Endothelial cell of hepatic sinusoid (primary cell): ENCODE results near the gene FZR1.
"Not testable (repeated sequence)": the region's sequence is repeated elsewhere in the genome, so short reads cannot be mapped to it uniquely, and the experiment has no call there.

Experiments used
- in situ Hi-C: cut with HindIII; loops from 2 replicates; pipeline ENCODE4 v1.10.0; 2017; ENCODE audit warnings: low sequenced_read_pairs

The FZR1 gene

GRCh38 chr19:3565139-3565538 lies 59.0 kb downstream of the FZR1 start:
- in situ Hi-C loops = loop anchor here (10.0 kb wide), 1 partner anchor 260 kb away; no protein-coding TSS in a partner anchor

- in situ Hi-C loops = not testable (repeated sequence)
These were observed 63.9 kb downstream of the FZR1 start for GRCh38 chr19:3570042-3570441.

- in situ Hi-C loops = no loop called here
These were observed 64.5 kb downstream of the FZR1 start for GRCh38 chr19:3570606-3571011.

GRCh38 chr19:3572132-3572854 lies 66.2 kb downstream of the FZR1 start:
- in situ Hi-C loops = no loop called here

GRCh38 chr19:3572855-3573161 lies 66.7 kb downstream of the FZR1 start, which contains the start of gene HMG20B:
Gene HMG20B (plus strand): TSS chr19:3572944. CDS start chr19:3573310, 366 bp downstream.
- in situ Hi-C loops = no loop called here

GRCh38 chr19:3573162-3573857 lies 67.2 kb downstream of the FZR1 start:
- in situ Hi-C loops = no loop called here

GRCh38 chr19:3573858-3574637 lies 67.9 kb downstream of the FZR1 start:
- in situ Hi-C loops = no loop called here

- in situ Hi-C loops = loop anchor here (5.0 kb wide), 3 partner anchors 38 to 77 kb away; partner anchors contain the start of gene TEKTIP1
These were observed 69.2 kb downstream of the FZR1 start for GRCh38 chr19:3575260-3575741.

- in situ Hi-C loops = loop anchor here (5.0 kb wide), 3 partner anchors 39 to 76 kb away; partner anchors contain the start of gene TEKTIP1
These were observed 70.0 kb downstream of the FZR1 start for GRCh38 chr19:3575949-3576673.

- in situ Hi-C loops = loop anchor here (5.0 kb wide), 3 partner anchors 40 to 75 kb away; partner anchors contain the start of gene TEKTIP1
These were observed 70.8 kb downstream of the FZR1 start for GRCh38 chr19:3576696-3577443.

GRCh38 chr19:3577723-3578344 lies 71.7 kb downstream of the FZR1 start:
- in situ Hi-C loops = loop anchor here (5.0 kb wide), 3 partner anchors 41 to 74 kb away; partner anchors contain the start of gene TEKTIP1

GRCh38 chr19:3578390-3578789 lies 72.3 kb downstream of the FZR1 start:
- in situ Hi-C loops = loop anchor here (5.0 kb wide), 3 partner anchors 41 to 74 kb away; partner anchors contain the start of gene TEKTIP1

- in situ Hi-C loops = no loop called here
These were observed 74.2 kb downstream of the FZR1 start for GRCh38 chr19:3580156-3580934.

GRCh38 chr19:3581792-3582191 lies 75.7 kb downstream of the FZR1 start:
- in situ Hi-C loops = not testable (repeated sequence)

- in situ Hi-C loops = not testable (repeated sequence)
These were observed 78.1 kb downstream of the FZR1 start for GRCh38 chr19:3584036-3584802.

GRCh38 chr19:3585301-3586126 lies 79.4 kb downstream of the FZR1 start, which contains the start of gene GIPC3:
Gene GIPC3 (plus strand): TSS chr19:3585478. CDS start chr19:3585598, 120 bp downstream.
- in situ Hi-C loops = no loop called here
